DMS153 (cell line): Measurements from ENCODE around the gene RNF213.
"Not testable (repeated sequence)": the region's sequence is repeated elsewhere in the genome, so short reads cannot be mapped to it uniquely, and the experiment has no call there.

Source experiments
- DNase-seq: peaks from one replicate; lab custom pipeline; 2025; lab: John Stamatoyannopoulos, UW

RNF213 gene

DNA sequence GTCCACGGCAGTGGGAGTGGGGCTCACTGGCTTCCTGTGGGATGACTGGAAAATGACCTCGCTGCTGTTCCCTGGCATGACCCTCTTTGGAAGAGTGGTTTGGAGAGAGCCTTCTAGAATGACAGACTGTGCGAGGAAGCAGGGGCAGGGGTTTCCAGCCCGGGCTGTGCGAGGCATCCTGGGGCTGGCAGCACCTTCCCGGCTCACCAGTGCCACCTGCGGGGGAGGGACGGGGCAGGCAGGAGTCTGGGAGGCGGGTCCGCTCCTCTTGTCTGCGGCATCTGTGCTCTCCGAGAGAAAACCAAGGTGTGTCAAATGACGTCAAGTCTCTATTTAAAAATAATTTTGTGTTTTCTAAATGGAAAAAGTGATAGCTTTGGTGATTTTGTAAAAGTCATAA lies 7.8 kb upstream of the RNF213 start:
- peak; percentile 69 for DNase-seq

GRCh38 chr17:80253631-80254395 lies 6.8 kb upstream of the RNF213 start:
- DNase-seq, result no peak

GRCh38 chr17:80254396-80255251 lies 6.0 kb upstream of the RNF213 start:
- peak; percentile 61 for DNase-seq

DNA sequence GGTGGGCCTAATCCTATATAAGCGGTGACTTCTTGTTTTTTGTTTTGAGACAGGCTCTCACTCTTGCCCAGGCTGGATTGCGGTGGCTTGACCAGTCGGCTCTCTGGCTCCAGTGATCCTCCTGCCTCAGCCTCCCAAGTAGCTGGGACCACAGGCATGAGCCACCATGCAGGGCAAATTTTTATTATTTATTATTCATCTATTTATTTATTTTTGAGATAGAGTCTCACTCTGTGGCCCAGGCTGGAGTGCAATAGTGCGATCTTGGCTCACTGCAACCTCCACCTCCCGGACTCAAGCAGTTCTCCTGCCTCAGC lies 4.7 kb upstream of the RNF213 start:
- DNase-seq, result no peak

DNA sequence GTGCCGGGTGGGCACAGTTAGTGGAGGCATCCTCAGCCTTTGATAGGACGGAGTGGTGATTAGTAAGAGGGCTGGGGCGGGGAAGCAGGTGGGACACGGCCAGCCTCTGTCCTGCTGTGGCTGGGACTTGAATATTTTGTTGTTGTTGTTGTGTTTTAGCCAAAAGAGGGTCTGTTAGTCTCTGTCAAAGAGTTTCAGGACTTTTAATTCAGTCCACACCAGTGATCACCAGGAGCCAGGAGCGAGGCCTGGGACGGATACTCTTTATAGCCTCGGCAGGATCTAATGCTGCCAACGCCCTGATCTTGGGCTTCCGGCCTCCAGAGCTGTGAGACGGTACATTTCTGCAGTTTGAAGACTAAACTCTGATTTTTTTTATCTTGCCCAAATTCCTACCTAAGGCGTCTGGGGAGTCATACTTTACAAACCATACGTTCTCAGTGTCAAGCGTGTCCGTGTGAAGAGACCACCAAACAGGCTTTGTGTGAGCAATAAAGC lies 2.9 kb upstream of the RNF213 start:
- DNase-seq, result no peak

DNA sequence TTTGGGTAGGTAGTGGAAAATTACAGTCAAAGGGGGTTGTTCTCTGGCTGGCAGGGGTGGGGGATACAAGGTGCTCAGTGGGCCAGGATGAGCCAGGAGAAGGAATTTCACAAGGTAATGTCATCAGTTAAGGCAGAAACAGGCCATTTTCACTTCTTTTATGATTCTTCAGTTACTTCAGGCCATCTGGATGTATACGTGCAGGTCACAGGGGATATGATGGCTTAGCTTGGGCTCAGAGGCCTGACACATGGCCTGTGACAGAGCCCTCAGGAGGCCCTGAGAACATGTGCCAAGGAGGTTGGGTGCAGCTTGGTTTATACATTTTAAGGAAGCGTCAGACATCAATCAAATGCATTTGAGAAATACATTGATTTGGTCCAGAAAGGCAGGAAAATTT lies 2.4 kb upstream of the RNF213 start:
- DNase-seq, result not testable (repeated sequence)

- no peak for DNase-seq
Observed at GRCh38 chr17:80259457-80260068, 1.1 kb upstream of the RNF213 start.

- DNase-seq, result no peak
Observed at GRCh38 chr17:80260069-80260535, 550 bp upstream of the RNF213 start.

- DNase-seq, result peak; percentile 58
Observed at GRCh38 chr17:80261159-80261894, 675 bp downstream of the RNF213 start.

GRCh38 chr17:80261895-80262279 lies 1.2 kb downstream of the RNF213 start:
- no peak for DNase-seq

DNA sequence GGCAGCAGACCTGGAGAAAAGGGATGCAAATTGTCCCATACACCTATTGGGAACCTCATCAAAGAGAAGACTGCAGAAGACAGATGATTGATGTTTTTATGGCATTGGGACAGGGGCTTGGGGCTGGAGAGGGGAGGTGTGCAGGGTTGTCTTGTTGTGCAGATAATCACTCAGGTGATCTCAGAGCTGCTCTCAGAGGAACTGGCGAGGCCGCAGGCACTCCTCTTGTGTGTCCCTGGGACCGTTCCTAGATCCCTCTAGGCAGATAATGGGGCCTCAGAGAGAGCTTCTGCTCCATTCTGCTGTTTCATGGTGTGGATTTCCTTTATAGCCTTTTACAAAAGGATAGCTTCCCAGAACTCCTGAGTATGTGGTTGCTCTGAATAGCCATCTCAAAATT lies 1.6 kb downstream of the RNF213 start:
- peak; percentile 17 for DNase-seq

DNA sequence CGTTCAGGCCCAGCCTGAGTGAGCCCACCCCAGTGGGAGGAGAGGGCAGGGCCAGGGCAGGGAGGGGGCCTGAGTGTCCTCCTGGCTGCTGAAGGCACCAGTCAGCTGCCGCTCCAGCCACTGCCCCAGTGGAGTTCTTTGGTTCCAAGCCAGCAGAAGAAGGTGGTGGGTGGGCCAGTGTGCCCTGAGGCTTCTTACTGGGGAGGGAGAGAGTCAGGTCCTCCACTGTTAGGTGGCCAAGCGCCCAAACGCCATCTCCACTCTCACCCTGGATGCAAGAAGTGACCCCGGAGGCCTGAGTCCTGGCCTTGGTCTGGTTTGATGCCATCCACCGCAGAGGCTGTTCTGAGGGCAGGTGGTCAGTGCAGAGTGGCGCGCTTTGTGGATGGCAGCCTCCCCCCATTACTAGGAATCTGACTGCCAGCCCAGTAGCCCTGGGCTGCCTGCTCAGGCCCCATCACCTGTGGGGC lies 2.2 kb downstream of the RNF213 start:
- DNase-seq, result no peak

GRCh38 chr17:80263253-80264204 lies 2.9 kb downstream of the RNF213 start:
- peak; percentile 85 for DNase-seq

GRCh38 chr17:80264205-80265075 lies 3.8 kb downstream of the RNF213 start:
- no peak for DNase-seq

GRCh38 chr17:80265205-80266068 lies 4.8 kb downstream of the RNF213 start:
- no peak for DNase-seq

- DNase-seq, result no peak
Observed at GRCh38 chr17:80267391-80267790, 6.7 kb downstream of the RNF213 start.

DNA sequence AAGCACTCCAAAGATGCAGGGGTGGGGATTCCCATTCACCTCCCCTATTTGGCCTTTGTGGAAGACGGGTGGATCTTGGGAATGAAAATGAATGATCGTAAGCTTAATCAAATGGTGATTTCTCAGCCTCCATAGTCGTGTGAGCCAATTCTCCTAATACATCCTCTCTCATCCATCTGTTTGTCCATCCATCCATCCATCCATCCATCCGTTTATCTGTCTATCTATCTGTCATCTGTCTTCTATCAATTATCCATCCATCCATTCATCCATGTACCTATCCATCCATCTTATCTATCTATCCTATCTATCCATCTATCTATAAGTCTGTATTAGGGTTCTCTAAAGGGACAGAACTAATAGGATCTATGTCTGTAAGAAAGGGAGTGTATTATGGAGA lies 7.8 kb downstream of the RNF213 start:
- no peak for DNase-seq

GRCh38 chr17:80269405-80269807 lies 8.8 kb downstream of the RNF213 start:
- no peak for DNase-seq

- DNase-seq, result no peak
Observed at GRCh38 chr17:80270104-80270503, 9.5 kb downstream of the RNF213 start.
